Lower leg skin (tissue), 4 donors: ENCODE measurements around the gene FNDC3B. TPM values are rescaled to one million over a fixed set of nuclear protein-coding genes. Genes with fewer than 3 reads are reported as not detected.

Source experiments
- DNase-seq, 2 donors: peaks; one replicate each; pipeline ENCODE4 v3.0.0-alpha.2; 2019; ENCODE audit warnings: low spot score in 2 of 2
- H3K4me3 ChIP-seq: fragments of 200-600 bp; sonication (generic); 2 replicates; pipeline ENCODE4 v1.5.1; 2017; ENCODE audit warnings: mild to moderate bottlenecking, low read depth; ENCODE audit not compliant: poor library complexity, severe bottlenecking
- POLR2A ChIP-seq, 2 donors: fragments of 450-650 bp; IDR thresholded peaks; one replicate each; pipeline ENCODE4 v1.6.1; 2016 to 2017; ENCODE audit warnings: antibody characterized with exemption in 2 of 2, mild to moderate bottlenecking in 1 of 2, moderate library complexity in 1 of 2
- WGBS, 2 donors: methylation state at CpG; one replicate each; pipeline ENCODE4 v1.1.5; 2018; 5-methylcytosine and 5-hydroxymethylcytosine counted together
- intact Hi-C: fragments of 100-400 bp; cut with DNase I; formaldehyde crosslinking; loops from one replicate; pipeline ENCODE4 v1.15.0; 2023; ENCODE audit warnings: low total_unique reads
- total RNA-seq, 4 donors: library from RNA; depleted of rRNA; stranded (reverse); fragments of >200 nt; gene quantifications; one replicate each; pipeline ENCODE4 v1.1.0, GENCODE V29; 2016
- TF ChIP-seq, protein P1 (sequence below), 3 donors: fragments of 450-650 bp; IDR thresholded peaks; one replicate each; pipeline ENCODE4 v1.5.1; 2016; ENCODE audit warnings: antibody characterized with exemption in 3 of 3, mild to moderate bottlenecking in 3 of 3, moderate library complexity in 2 of 3

FNDC3B gene
- total RNA-seq, 4 donors from 2014 or later = 22.9 to 39.3 (median 23.2) TPM

DNA sequence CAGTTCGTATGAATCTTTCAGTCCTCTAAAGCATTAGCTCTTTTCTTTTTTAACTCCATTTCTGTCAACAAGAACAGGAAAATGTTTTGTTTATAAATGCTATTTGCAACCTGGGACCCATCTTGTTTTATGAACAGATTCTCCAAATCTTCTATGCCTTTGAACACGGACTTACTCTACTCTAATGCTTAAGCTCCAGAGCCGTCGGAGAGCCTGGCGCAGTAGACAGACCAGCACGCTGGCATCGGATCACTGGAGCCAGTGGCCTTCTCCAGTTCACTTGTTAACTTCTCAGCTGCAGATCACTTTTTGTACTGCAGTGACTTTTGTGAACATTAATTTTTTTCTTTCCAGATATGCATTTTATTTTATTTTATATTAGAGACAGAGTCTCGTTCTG, 286.1 kb downstream of the FNDC3B start:
- intact Hi-C loops = no loop called here
- TF ChIP-seq POLR2A (IDR thresholded peaks at IDR 0.05) = no peak
- TF ChIP-seq, protein P1, sequence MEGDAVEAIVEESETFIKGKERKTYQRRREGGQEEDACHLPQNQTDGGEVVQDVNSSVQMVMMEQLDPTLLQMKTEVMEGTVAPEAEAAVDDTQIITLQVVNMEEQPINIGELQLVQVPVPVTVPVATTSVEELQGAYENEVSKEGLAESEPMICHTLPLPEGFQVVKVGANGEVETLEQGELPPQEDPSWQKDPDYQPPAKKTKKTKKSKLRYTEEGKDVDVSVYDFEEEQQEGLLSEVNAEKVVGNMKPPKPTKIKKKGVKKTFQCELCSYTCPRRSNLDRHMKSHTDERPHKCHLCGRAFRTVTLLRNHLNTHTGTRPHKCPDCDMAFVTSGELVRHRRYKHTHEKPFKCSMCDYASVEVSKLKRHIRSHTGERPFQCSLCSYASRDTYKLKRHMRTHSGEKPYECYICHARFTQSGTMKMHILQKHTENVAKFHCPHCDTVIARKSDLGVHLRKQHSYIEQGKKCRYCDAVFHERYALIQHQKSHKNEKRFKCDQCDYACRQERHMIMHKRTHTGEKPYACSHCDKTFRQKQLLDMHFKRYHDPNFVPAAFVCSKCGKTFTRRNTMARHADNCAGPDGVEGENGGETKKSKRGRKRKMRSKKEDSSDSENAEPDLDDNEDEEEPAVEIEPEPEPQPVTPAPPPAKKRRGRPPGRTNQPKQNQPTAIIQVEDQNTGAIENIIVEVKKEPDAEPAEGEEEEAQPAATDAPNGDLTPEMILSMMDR (IDR thresholded peaks at IDR 0.05) = no peak
- DNase-seq = no peak
- no peak overlapping the region for H3K4me3 ChIP-seq
- WGBS, 2 donors = 89 to 91% methylated on average over 8 of the region's 8 CpGs

DNA sequence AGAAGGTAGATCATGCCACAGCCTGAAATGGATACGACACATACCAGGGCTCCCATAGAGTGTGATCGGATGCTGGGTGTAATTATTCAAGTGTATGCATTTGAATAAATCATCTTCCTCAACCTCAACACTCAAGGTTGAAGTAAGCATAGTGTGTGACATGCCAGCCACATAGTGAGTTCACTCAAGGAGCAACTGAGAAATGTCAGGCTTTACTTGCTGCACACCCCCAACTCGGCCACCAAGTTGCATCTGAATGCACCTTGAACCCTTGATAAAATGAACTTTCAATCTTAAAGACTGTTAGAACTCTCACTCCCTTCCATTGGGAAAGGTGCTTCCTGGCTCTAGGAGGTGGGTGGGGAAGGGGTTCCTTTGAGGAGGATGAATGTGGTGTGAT, 287.6 kb downstream of the FNDC3B start:
- intact Hi-C loops = no loop called here
- TF ChIP-seq POLR2A (IDR thresholded peaks at IDR 0.05) = no peak
- TF ChIP-seq, protein P1 (IDR thresholded peaks at IDR 0.05) = no peak
- DNase-seq = peak in 1 of 2 donors; percentile 52
- WGBS, 2 donors = 97 to 99% methylated on average over 3 of the region's 3 CpGs
- no peak overlapping the region for H3K4me3 ChIP-seq

DNA sequence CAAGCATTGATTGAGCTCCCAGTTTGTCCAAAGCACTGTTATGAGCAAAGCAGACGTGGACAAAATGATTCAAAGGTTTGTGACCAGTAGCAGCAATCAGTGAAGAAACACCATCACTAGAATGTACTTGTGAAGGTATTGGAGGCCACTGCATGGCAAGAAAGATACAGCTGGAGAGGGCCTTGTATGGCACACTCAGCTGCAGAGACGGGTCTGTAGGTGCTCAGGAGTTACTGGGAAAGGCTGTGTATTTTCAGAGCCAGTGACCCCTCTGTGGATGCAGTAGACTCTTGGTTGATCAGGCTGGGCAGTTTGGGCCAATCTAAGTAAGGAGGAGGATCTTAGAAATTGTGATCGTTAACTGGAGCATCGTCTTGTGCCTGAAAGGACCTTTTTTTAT, 288.9 kb downstream of the FNDC3B start:
- TF ChIP-seq POLR2A (IDR thresholded peaks at IDR 0.05) = no peak
- TF ChIP-seq, protein P1 (IDR thresholded peaks at IDR 0.05) = no peak
- no peak overlapping the region for H3K4me3 ChIP-seq
- WGBS, 2 donors = 87 to 89% methylated on average over 4 of the region's 4 CpGs
- intact Hi-C loops = no loop called here
- peak in 1 of 2 donors; percentile 48 for DNase-seq

DNA sequence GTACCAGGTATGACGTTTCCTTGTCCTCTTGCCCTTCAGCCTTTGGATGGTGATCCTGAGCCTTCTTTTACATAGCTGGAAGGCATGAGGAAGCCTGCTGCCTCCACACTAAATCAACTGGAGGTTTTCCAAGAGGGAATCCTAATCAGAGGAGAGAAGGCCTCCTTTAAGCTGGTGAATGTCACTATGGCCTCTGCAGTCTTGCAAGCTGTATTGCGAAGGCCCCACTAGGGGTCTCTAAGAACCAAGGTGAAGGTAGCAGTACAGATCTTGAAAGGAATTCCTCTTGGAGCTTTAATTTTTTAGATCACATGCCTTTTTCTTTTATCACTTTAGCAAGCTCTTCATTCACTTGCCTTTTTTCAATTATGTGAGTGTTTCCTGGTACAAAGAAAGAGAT, 289.7 kb downstream of the FNDC3B start:
- intact Hi-C loops = no loop called here
- no peak for DNase-seq
- no peak for TF ChIP-seq POLR2A (IDR thresholded peaks at IDR 0.05)
- TF ChIP-seq, protein P1 (IDR thresholded peaks at IDR 0.05) = no peak
- 91 to 97% methylated on average over 2 of the region's 2 CpGs for WGBS, 2 donors
- H3K4me3 ChIP-seq = no peak overlapping the region

DNA sequence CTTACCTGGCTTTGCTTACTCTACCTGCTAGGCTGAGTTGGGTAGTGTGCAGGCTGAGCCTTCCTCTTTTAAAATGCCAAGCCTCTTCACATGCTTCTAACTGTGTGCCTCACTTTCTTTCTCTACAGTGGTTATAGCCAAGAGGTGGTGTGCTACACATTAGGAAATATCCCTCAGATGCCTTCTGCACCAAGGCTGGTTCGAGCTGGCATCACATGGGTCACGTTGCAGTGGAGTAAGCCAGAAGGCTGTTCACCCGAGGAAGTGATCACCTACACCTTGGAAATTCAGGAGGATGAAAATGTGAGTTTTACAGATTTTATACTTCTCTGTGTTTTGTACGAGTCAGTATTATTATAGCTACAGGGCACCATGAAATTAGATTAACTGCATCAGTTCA, 291.0 kb downstream of the FNDC3B start:
- no peak for TF ChIP-seq POLR2A (IDR thresholded peaks at IDR 0.05)
- TF ChIP-seq, protein P1 (IDR thresholded peaks at IDR 0.05) = no peak
- 80 to 88% methylated on average over 4 of the region's 4 CpGs for WGBS, 2 donors
- intact Hi-C loops = no loop called here
- H3K4me3 ChIP-seq = no peak overlapping the region
- peak in 1 of 2 donors; percentile 39 for DNase-seq
